HG02678 (cell line): Measurements from ENCODE around the gene TAAR8.
A peak's percentile ranks its signal among the peaks of the same experiment; 100 is the strongest.
"Not testable (repeated sequence)": the region's sequence is repeated elsewhere in the genome, so short reads cannot be mapped to it uniquely, and the experiment has no call there.

Source experiments
- ATAC-seq: cut with Tn5 transposase; IDR thresholded peaks from one replicate; pipeline ENCODE4 v1.9.1; 2021; ENCODE audit warnings: mild to moderate bottlenecking, moderate library complexity; ENCODE audit not compliant: unreplicated experiment

Gene TAAR8

GRCh38 chr6:132552372-132552771 lies at the start of gene TAAR8:
TAAR8 (plus strand) TSS chr6:132552672; CDS start chr6:132552693, 21 bp downstream.
- ATAC-seq, result no peak

GRCh38 chr6:132504757-132505156 lies 47.7 kb upstream of the TAAR8 start:
- ATAC-seq, result no peak

GRCh38 chr6:132505158-132505557 lies 47.3 kb upstream of the TAAR8 start:
- ATAC-seq, result no peak

GRCh38 chr6:132506461-132506860 lies 46.0 kb upstream of the TAAR8 start:
- ATAC-seq, result no peak

GRCh38 chr6:132506869-132507808 lies 45.3 kb upstream of the TAAR8 start:
- no peak for ATAC-seq

GRCh38 chr6:132511210-132511830 lies 41.2 kb upstream of the TAAR8 start:
- ATAC-seq, result no peak

GRCh38 chr6:132511831-132512220 lies 40.6 kb upstream of the TAAR8 start:
- no peak for ATAC-seq

- no peak for ATAC-seq
Observed at GRCh38 chr6:132512342-132512637, 40.2 kb upstream of the TAAR8 start.

- peak; percentile 92 for ATAC-seq
Observed at GRCh38 chr6:132512638-132513632, 39.5 kb upstream of the TAAR8 start, which contains the start of gene STX7. STX7 (minus strand) TSS chr6:132513116; CDS start chr6:132503530, 9,586 bp downstream.

- no peak for ATAC-seq
Observed at GRCh38 chr6:132513831-132514545, 38.5 kb upstream of the TAAR8 start.

- ATAC-seq, result no peak
Observed at GRCh38 chr6:132515386-132515785, 37.1 kb upstream of the TAAR8 start.

GRCh38 chr6:132520953-132521352 lies 31.5 kb upstream of the TAAR8 start:
- no peak for ATAC-seq

- no peak for ATAC-seq
Observed at GRCh38 chr6:132524646-132525045, 27.8 kb upstream of the TAAR8 start.

GRCh38 chr6:132525866-132526265 lies 26.6 kb upstream of the TAAR8 start:
- ATAC-seq, result no peak

GRCh38 chr6:132526461-132526860 lies 26.0 kb upstream of the TAAR8 start:
- ATAC-seq, result no peak

GRCh38 chr6:132527791-132528190 lies 24.7 kb upstream of the TAAR8 start:
- no peak for ATAC-seq

GRCh38 chr6:132530293-132530974 lies 22.0 kb upstream of the TAAR8 start:
- peak; percentile 85 for ATAC-seq

- not testable (repeated sequence) for ATAC-seq
Observed at GRCh38 chr6:132534546-132534945, 17.9 kb upstream of the TAAR8 start.

GRCh38 chr6:132537145-132537544 lies 15.3 kb upstream of the TAAR8 start:
- no peak for ATAC-seq

- ATAC-seq, result no peak
Observed at GRCh38 chr6:132537977-132538376, 14.5 kb upstream of the TAAR8 start, which contains the start of gene TAAR9. TAAR9 (plus strand) TSS chr6:132538277; CDS start chr6:132538290, 13 bp downstream.
